Thyroid gland (tissue), 4 donors: ENCODE measurements around the gene SLC22A5.

ENCODE experiments used
- POLR2A ChIP-seq, 2 donors: fragments of 450-650 bp; IDR thresholded peaks; one replicate each; pipeline ENCODE4 v1.6.1; 2017; ENCODE audit warnings: antibody characterized with exemption in 2 of 2, mild to moderate bottlenecking in 2 of 2, moderate library complexity in 1 of 2
- TF ChIP-seq, protein P1 (sequence below), 6 experiments: fragments of 200-600 bp in 3 of 6; fragments of 450-650 bp in 3 of 6; sonication (generic) in 3 of 6; IDR thresholded peaks; one replicate each; pipeline ENCODE4 v1.5.1; 2016 to 2019; ENCODE audit warnings: antibody characterized with exemption in 6 of 6, mild to moderate bottlenecking in 2 of 6, inconsistent platforms in 1 of 6, moderate library complexity in 1 of 6

GRCh38 chr5:132335402-132335801 lies 34.1 kb upstream of the SLC22A5 start:
- TF ChIP-seq, protein P1, sequence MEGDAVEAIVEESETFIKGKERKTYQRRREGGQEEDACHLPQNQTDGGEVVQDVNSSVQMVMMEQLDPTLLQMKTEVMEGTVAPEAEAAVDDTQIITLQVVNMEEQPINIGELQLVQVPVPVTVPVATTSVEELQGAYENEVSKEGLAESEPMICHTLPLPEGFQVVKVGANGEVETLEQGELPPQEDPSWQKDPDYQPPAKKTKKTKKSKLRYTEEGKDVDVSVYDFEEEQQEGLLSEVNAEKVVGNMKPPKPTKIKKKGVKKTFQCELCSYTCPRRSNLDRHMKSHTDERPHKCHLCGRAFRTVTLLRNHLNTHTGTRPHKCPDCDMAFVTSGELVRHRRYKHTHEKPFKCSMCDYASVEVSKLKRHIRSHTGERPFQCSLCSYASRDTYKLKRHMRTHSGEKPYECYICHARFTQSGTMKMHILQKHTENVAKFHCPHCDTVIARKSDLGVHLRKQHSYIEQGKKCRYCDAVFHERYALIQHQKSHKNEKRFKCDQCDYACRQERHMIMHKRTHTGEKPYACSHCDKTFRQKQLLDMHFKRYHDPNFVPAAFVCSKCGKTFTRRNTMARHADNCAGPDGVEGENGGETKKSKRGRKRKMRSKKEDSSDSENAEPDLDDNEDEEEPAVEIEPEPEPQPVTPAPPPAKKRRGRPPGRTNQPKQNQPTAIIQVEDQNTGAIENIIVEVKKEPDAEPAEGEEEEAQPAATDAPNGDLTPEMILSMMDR (IDR thresholded peaks at IDR 0.05) = no peak
- TF ChIP-seq POLR2A (IDR thresholded peaks at IDR 0.05) = no peak
